HK-2 (cell line): ENCODE results near the gene GRID2IP.
"Not testable (repeated sequence)": the region's sequence is repeated elsewhere in the genome, so short reads cannot be mapped to it uniquely, and the experiment has no call there.

ENCODE experiments used
- DNase-seq: peaks from one replicate; pipeline ENCODE4 v3.0.0-alpha.2; 2018; ENCODE audit not compliant: unreplicated experiment

Gene GRID2IP

GRCh38 chr7:6551016-6551511 lies at the start of gene GRID2IP:
GRID2IP (minus strand) TSS chr7:6551461; CDS start chr7:6551436, 25 bp downstream.
- DNase-seq: no peak

- no peak for DNase-seq
Observed at GRCh38 chr7:6600093-6600492, 48.8 kb upstream of the GRID2IP start.

- DNase-seq: no peak
Observed at GRCh38 chr7:6590645-6591110, 39.4 kb upstream of the GRID2IP start.

- peak; percentile 81 for DNase-seq
Observed at GRCh38 chr7:6589829-6590644, 38.8 kb upstream of the GRID2IP start, which contains the start of gene INTS15. INTS15 (plus strand) TSS chr7:6590021; CDS start chr7:6590284, 263 bp downstream.

- DNase-seq: no peak
Observed at GRCh38 chr7:6589151-6589828, 38.0 kb upstream of the GRID2IP start.

- no peak for DNase-seq
Observed at GRCh38 chr7:6588566-6588965, 37.3 kb upstream of the GRID2IP start.

GRCh38 chr7:6585746-6586432 lies 34.6 kb upstream of the GRID2IP start:
- DNase-seq: not testable (repeated sequence)

- DNase-seq: no peak
Observed at GRCh38 chr7:6579446-6579845, 28.2 kb upstream of the GRID2IP start.

GRCh38 chr7:6578114-6579084 lies 27.1 kb upstream of the GRID2IP start:
- no peak for DNase-seq

GRCh38 chr7:6577369-6578113 lies 26.3 kb upstream of the GRID2IP start, which contains the start of gene ZDHHC4:
ZDHHC4 (plus strand) TSS chr7:6577454; CDS start chr7:6580562, 3,108 bp downstream.
- peak; percentile 88 for DNase-seq

GRCh38 chr7:6576867-6577368 lies 25.7 kb upstream of the GRID2IP start:
- DNase-seq: not testable (repeated sequence)

- DNase-seq: no peak
Observed at GRCh38 chr7:6576024-6576866, 25.0 kb upstream of the GRID2IP start.

- no peak for DNase-seq
Observed at GRCh38 chr7:6575281-6576023, 24.2 kb upstream of the GRID2IP start.

- no peak for DNase-seq
Observed at GRCh38 chr7:6571160-6571779, 20.0 kb upstream of the GRID2IP start.

GRCh38 chr7:6567886-6568285 lies 16.6 kb upstream of the GRID2IP start:
- DNase-seq: no peak

- no peak for DNase-seq
Observed at GRCh38 chr7:6565655-6566054, 14.4 kb upstream of the GRID2IP start.

- no peak for DNase-seq
Observed at GRCh38 chr7:6563936-6564770, 12.9 kb upstream of the GRID2IP start.
